Right kidney (tissue), 1 donor: Measurements from ENCODE around the gene KCNAB2.

Source experiments
- DNase-seq: peaks from one replicate; pipeline ENCODE4 v3.0.0-alpha.2; 2016

KCNAB2 gene

GRCh38 chr1:6082430-6082971 lies 36.8 kb downstream of the KCNAB2 start:
- no peak for DNase-seq

- DNase-seq = no peak
Measured at GRCh38 chr1:6083385-6083784, 37.7 kb downstream of the KCNAB2 start.

GRCh38 chr1:6083801-6084446 lies 38.2 kb downstream of the KCNAB2 start:
- no peak for DNase-seq

DNA sequence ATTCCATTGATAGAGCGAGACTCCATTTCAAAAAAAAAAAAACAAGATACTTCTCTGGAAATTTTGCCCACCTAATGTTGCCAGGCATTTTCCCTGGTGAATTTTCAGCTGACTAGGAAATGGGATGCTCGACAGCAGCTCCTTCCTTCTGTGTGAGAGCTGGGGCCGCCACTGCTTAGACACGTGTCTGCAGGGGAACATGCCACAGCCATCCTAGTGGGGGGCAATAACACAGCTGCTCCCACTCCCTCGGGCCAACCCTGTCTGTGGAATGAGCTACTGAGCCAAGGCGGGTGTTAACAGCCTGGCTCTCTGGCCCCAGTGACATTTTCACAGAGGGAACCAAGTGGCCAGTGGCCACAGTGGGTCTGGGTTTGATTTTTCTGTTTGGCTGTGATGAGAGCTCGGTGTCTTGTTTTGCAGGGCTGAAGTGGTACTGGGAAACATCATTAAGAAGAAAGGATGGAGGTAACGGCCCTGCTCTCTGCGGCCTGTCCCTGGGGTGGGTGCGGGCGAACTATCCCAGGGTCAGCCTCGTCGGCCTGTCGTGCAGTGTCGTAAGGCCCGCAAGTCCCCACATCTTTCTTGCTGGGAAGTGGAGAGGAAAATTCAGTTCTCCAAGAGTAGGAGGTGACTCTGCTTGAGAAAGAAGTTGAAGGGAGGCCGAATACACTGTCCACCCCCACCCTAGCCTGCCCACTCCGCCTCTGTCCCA lies 39.2 kb downstream of the KCNAB2 start:
- DNase-seq = no peak

DNA sequence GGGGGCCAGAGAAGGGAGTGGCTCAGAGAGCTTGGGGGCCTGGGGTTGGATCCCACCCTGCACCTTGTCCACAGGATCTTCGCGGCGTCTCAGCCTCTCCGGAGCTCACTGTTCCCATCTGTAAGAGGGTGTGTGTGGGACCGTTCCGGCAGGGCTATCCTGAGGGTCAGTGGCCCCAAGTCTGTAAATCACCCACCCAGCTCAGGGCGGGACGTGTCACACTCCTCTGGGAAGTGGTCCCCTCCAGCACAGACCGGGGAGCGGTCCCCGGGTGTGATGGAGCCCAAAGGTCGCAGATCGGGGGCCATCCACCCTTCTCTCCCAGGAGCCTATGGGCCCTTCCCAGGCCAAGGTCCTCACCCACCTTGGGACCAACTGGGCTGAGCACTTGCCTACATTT lies 40.0 kb downstream of the KCNAB2 start:
- DNase-seq = no peak

DNA sequence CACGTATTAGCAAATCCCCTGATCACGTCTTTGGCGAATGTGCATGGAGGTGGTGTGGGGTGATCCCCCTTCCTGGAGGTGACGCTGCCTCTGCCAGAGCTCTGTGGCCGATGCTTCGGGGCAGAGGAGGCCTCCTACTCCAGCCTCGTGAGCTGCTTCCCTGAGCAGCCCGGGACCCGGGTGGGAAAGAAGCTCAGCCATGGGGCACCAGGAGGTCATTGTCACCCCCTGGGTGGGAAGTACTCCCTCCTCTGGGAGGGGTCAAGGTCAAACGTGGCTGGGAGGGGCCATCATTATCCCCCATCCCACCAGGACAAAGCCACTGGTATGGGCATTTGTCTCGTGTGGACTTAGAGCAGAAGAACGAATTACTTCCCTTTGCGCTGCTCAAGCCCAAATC lies 40.7 kb downstream of the KCNAB2 start:
- no peak for DNase-seq

GRCh38 chr1:6086762-6087376 lies 41.2 kb downstream of the KCNAB2 start:
- DNase-seq = no peak

GRCh38 chr1:6087377-6087772 lies 41.7 kb downstream of the KCNAB2 start:
- DNase-seq = no peak

DNA sequence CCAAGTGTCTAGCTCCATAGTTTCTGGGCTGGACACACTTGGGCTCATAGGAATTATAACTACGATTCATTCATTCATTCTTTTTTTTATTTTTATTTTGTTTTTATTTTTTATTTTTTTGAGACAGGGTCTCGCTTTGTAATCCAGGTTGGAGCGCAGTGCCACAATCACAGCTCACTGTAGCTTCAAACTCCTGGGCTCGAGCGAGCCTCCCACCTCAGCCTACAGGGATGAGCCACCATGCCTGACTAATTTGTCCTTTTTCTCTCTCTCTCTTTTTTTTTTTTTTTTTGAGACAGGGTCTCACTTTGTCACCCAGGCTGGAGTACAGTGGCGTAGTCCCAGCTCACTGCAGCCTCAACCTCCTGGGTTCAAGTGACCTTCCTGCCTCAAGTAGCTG lies 42.3 kb downstream of the KCNAB2 start:
- DNase-seq = no peak

DNA sequence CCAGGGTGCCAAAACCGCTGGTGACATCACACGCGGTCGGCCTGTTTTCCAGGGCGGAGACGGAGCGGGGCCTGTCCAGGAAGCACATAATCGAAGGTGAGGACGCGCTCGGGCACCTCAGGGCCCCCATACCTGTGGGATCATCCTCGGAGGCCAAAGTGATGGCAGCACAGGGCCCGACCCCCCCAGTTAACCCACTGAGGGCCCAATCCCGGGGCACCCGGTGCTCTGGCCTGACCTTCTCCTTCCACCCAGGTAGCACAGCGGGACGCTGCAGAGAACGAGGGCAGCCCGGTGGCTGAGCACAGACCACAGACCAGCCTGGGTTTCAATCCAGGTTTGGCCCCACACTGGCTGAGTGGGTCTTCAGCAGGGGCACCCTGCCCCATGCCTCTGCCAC lies 43.3 kb downstream of the KCNAB2 start:
- no peak for DNase-seq

GRCh38 chr1:6090288-6090687 lies 44.6 kb downstream of the KCNAB2 start:
- no peak for DNase-seq

DNA sequence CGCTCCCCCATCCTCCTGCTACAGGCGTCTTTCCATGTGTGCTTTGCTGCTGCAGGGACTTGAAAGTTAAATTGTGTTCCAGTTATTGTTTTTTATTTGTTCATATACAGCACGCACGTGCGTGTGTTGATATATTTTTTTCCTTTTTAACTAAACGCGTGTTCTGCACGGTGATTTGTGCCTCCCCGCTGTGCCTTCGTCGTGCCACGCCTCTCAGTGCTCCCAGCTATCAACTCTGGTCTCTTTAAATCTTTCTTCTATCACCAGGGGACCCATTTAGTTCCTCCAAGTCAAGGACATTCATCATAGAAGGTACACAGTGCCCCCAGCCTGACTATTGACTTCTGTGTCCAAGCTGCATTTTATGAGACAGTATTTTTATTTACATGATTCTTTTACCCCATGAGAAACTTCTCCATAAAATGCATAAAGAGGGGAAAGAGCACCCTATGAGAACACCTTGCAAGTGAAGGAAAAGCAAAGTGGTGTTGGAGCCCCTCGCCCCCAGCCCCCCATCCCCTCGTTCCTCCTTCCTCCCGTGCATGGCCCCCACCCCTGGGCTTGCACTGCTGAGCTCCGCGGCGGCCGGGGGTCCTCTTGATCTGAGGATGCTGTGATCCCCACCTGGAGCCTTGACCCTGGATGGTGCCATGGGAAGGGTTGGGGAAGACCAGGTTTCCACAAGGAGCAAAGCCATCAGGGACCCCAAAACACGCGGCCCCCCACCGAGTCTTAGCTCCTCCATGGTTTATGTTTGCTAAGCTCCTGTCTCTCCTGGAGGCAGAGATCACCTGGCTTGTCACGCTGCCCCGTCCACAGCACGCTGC lies 45.5 kb downstream of the KCNAB2 start:
- no peak for DNase-seq

GRCh38 chr1:6091823-6092109 lies 46.1 kb downstream of the KCNAB2 start:
- DNase-seq = no peak

GRCh38 chr1:6092211-6092610 lies 46.5 kb downstream of the KCNAB2 start:
- no peak for DNase-seq

- no peak for DNase-seq
Measured at GRCh38 chr1:6093071-6093470, 47.4 kb downstream of the KCNAB2 start.

DNA sequence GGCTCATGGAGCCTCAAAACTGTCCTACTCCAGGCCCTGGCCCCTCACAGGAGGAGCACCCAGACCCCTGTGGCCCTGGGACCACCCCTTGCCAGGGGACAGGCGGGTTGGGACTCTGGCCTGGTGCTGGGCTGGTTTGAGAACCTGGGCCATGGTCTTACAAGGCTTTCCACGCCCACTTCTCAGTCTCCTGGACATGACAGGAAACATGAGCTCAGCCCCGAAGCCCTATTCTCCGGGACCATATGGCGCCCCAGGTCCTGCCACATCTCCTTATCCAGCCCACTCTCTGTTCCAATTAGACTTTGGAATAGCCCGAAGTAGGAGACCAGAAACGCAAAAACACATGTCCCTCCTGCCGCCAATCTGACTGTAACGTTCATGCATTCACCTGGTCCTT lies 47.9 kb downstream of the KCNAB2 start:
- no peak for DNase-seq

- no peak for DNase-seq
Measured at GRCh38 chr1:6094246-6094645, 48.6 kb downstream of the KCNAB2 start.

- no peak for DNase-seq
Measured at GRCh38 chr1:6094801-6095505, 49.3 kb downstream of the KCNAB2 start.

DNA sequence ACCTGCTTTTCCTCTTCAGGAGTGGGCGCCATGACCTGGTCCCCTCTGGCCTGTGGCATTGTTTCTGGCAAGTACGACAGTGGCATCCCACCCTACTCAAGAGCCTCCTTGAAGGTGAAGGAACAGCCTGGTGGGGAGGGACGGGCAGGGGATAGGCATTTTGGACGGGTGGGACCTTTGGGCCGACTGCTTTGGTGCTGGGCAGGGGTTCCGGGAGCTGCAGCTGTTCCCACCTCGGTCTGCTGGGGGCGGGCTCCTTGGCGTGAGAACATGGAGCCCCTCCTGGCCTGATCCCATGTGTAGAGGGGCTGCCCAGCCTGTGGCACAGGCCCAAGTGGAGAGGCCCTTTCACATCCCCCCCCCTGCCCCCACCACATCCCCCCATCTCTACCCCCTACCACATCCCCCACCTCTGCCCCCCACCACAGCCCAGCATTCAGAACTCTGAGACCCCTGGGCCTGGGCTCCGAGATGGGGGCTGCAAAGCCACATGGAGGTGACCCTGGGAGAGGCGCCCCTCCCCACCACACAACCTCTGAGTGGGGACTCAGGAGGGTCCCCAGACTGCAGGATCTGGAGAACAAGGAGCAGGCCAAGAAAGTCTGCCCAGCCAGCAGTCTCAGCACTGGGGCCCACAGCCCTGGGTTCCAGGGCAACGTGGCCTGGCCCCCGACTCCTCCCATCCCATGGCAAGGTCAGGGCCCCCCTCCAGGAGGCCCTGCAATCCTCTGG lies 50.0 kb downstream of the KCNAB2 start:
- no peak for DNase-seq

DNA sequence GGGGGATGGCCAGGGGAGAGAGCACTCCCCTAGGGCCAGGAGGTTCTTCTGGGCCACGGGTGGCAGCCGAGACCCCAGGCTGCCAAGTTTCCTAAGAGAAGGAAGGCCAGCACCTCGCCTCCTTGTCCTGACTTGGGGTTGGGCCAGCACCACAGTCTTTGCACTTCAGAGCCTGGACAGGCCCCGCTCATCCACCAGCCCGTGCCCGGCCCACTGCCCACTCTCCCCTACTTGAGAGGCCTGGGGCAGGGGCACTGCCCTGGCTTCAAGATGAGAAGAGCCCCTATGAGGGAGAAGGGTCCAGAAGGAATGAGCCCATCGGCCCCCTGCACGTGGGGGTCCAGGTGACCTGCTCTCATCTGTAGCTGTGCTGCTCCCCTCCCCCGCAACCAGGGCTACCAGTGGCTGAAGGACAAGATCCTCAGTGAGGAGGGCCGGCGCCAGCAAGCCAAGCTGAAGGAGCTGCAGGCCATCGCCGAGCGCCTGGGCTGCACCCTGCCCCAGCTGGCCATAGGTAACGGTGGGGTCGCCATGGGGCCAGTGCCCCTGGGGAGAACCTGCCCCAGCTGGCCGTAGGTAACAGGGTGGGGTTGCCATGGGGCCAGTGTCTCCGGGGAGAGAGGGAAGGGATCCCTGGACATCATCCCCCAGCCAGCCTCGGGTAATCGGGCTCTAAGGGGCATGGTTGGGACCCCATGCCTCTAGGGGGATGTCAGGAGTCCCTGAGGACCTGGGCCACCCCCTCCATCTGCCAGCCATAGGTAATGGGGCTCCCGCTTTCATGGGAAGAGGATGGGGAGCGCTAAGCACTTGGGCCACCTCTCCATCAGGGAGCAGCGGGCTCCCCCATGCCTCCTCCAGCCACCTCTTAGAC lies 50.8 kb downstream of the KCNAB2 start:
- DNase-seq = no peak
